ENCODE results near the gene RNASE7. TPM values are rescaled to one million over a fixed set of nuclear protein-coding genes. Genes with fewer than 3 reads are reported as not detected.
A peak's percentile ranks its signal among the peaks of the same experiment; 100 is the strongest.

Gene RNASE7
- total RNA-seq, 2 experiments from 2014 or later, result not detected

DNA sequence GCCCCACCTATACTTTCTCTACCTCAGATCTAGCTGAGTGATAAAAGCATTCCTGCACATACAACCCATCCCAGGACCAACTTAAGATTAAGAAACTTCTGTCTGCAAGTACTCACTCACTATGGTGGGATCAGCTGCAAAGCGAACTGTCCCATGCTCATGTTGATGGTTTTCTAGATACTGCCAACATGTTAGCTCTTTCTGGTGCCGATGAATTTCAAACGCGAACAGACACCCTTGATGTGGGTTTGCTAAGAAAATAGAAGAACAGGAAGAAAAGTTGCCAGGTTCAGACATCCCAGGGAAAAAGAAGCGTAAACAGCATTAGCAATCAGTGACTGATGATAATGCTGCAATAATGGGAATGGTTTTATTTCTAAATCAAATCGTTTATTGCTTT is 44.6 kb upstream of the RNASE7 start:
- Mint-ChIP-seq H3K36me3 (ENCODE audit: low read depth) (peaks cover 59% of the 10 kb centered on the region), H3K27me3 (no peaks in the 10 kb centered on the region), H3K27ac (peak overlapping the region; percentile 8), H3K4me1 (ENCODE audit: low read depth) (peaks cover 34% of the 10 kb centered on the region), H3K9me3 (no peaks in the 10 kb centered on the region), H3K4me3 (no peak overlapping the region)
- DNase-seq (no peak), ATAC-seq (ENCODE audit: poor library complexity) (no peak)
- H3K4me3 ChIP-seq (ENCODE audit: low read length), result no peak overlapping the region
- peaks cover 48% of the 10 kb centered on the region for H3K36me3 ChIP-seq (ENCODE audit: insufficient read depth, low read length)
- H3K27me3 ChIP-seq (ENCODE audit: control insufficient read depth in 1 of 2, insufficient read depth in 2 of 2, low read length in 2 of 2), result no peaks in the 10 kb centered on the region
- POLR2A ChIA-PET, result interaction anchor here (0.6 to 0.9 kb wide), 3 partner anchors 13 to 73 kb away, joined by 3 to 4 read pairs (median 3); no protein-coding TSS in a partner anchor
- intact Hi-C loops (cut with DNase I, micrococcal nuclease), result no loop called here
- no peaks in the 10 kb centered on the region for H3K9me3 ChIP-seq (ENCODE audit: control insufficient read depth in 1 of 2, insufficient read depth in 1 of 2, low read length in 2 of 2)
- CTCF ChIA-PET, result interaction anchor here (0.9 to 2.7 kb wide), 3 partner anchors 8 to 27 kb away, joined by 3 to 12 read pairs (median 4); no protein-coding TSS in a partner anchor
- no peak overlapping the region for H3K27ac ChIP-seq (ENCODE audit: low read depth in 1 of 2, low read length in 2 of 2)
- TF ChIP-seq, protein P1, sequence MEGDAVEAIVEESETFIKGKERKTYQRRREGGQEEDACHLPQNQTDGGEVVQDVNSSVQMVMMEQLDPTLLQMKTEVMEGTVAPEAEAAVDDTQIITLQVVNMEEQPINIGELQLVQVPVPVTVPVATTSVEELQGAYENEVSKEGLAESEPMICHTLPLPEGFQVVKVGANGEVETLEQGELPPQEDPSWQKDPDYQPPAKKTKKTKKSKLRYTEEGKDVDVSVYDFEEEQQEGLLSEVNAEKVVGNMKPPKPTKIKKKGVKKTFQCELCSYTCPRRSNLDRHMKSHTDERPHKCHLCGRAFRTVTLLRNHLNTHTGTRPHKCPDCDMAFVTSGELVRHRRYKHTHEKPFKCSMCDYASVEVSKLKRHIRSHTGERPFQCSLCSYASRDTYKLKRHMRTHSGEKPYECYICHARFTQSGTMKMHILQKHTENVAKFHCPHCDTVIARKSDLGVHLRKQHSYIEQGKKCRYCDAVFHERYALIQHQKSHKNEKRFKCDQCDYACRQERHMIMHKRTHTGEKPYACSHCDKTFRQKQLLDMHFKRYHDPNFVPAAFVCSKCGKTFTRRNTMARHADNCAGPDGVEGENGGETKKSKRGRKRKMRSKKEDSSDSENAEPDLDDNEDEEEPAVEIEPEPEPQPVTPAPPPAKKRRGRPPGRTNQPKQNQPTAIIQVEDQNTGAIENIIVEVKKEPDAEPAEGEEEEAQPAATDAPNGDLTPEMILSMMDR (IDR thresholded peaks at IDR 0.05), result no peak
- no peaks in the 10 kb centered on the region for H3K4me1 ChIP-seq (ENCODE audit: insufficient read depth, low read length)

DNA sequence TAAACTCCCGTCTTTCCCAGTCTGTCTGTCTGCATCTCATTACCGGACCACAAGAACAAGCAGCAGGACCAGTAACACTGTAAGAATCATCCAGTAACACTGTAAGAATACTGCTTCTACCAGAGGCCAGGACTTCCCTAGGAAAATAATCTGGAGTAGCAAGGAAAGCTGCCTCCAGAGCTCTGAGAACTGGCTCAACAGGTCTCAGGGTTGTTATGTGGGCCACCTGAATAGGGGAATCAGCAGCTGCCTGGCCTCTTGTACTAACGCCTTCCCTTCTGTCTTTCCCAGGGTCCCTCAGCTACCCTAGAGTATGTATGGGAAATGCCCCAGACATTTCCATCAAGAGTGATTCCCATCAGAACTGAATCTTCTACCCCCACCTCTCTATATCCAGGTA is 44.0 kb upstream of the RNASE7 start:
- no peaks in the 10 kb centered on the region for H3K9me3 ChIP-seq (ENCODE audit: control insufficient read depth in 1 of 2, insufficient read depth in 1 of 2, low read length in 2 of 2)
- H3K36me3 Mint-ChIP-seq (ENCODE audit: low read depth), result peaks cover 54% of the 10 kb centered on the region
- intact Hi-C loops (cut with DNase I, micrococcal nuclease), result no loop called here
- no peaks in the 10 kb centered on the region for H3K4me1 ChIP-seq (ENCODE audit: insufficient read depth, low read length)
- TF ChIP-seq, protein P1 (IDR thresholded peaks at IDR 0.05), result no peak
- POLR2A ChIA-PET, result no interaction called here
- DNase-seq, result no peak
- no peak for ATAC-seq (ENCODE audit: poor library complexity)
- peaks cover 43% of the 10 kb centered on the region for H3K36me3 ChIP-seq (ENCODE audit: insufficient read depth, low read length)
- H3K27ac Mint-ChIP-seq, result peak overlapping the region; percentile 40
- H3K4me1 Mint-ChIP-seq (ENCODE audit: low read depth), result peaks cover 34% of the 10 kb centered on the region
- H3K27me3 ChIP-seq (ENCODE audit: control insufficient read depth in 1 of 2, insufficient read depth in 2 of 2, low read length in 2 of 2), result no peaks in the 10 kb centered on the region
- no peaks in the 10 kb centered on the region for H3K27me3 Mint-ChIP-seq
- CTCF ChIA-PET, result interaction anchor here (2.7 kb wide), 1 partner anchor 17 kb away, joined by 12 read pairs; no protein-coding TSS in a partner anchor
- H3K9me3 Mint-ChIP-seq, result no peaks in the 10 kb centered on the region
- H3K27ac ChIP-seq (ENCODE audit: low read depth in 1 of 2, low read length in 2 of 2), result no peak overlapping the region
- no peak overlapping the region for H3K4me3 ChIP-seq (ENCODE audit: low read length)
- H3K4me3 Mint-ChIP-seq, result no peak overlapping the region

DNA sequence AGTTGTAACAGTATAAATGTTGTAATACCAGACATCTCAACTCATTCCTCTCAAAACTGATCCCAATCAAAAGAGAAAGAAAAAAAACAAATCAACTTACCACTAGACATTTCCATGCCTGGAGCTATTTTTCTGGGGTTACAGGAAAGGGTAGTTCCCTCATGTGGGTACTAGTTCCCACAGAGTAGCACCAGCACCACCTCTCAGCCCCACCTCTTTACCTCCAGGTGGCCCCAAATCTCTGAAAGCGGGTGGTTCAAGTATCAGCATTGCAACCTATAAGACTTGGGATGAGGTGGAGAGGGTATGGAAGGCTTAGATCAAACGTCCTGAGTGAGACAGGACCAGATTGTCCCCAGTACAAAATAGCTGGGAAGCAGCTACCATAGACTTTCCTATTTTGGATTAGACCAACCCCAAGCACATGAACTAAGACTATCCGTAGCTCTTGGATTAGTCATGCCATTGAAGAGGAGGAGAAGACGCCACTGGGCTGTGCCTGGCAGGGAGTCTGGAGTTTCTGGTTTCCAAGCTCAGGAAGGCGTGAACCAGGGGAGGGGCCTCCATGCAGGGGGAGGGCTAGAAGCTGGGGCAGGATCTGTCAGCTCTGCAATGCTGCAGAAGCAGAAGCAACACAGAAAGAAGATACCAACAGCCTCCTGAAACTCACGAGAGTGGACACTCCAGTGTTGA is 43.3 kb upstream of the RNASE7 start, which contains the start of gene SLC39A2:
SLC39A2 (plus strand) TSS at position 620 of the 693 bp plus-strand sequence. CDS start 154 bp downstream, outside the sequence.
- Histone ChIP-seq H3K4me1 (ENCODE audit: insufficient read depth, low read length) (no peaks in the 10 kb centered on the region), H3K4me3 (ENCODE audit: low read length) (no peak within 1 kb of the TSS), H3K27me3 (ENCODE audit: control insufficient read depth in 1 of 2, insufficient read depth in 2 of 2, low read length in 2 of 2) (no peaks in the 10 kb centered on the region), H3K9me3 (ENCODE audit: control insufficient read depth in 1 of 2, insufficient read depth in 1 of 2, low read length in 2 of 2) (no peaks in the 10 kb centered on the region), H3K27ac (ENCODE audit: low read depth in 1 of 2, low read length in 2 of 2) (no peak within 1 kb of the TSS), H3K36me3 (ENCODE audit: insufficient read depth, low read length) (peaks cover 36% of the 10 kb centered on the region)
- ChIA-PET POLR2A (no interaction called here), CTCF (interaction anchor here (2.7 kb wide), 1 partner anchor 16 kb away, joined by 12 read pairs; no protein-coding TSS in a partner anchor)
- ATAC-seq (ENCODE audit: poor library complexity) (no peak), DNase-seq (no peak)
- H3K27ac Mint-ChIP-seq, result peak within 1 kb of the TSS; percentile 40
- peaks cover 34% of the 10 kb centered on the region for H3K4me1 Mint-ChIP-seq (ENCODE audit: low read depth)
- no peaks in the 10 kb centered on the region for H3K9me3 Mint-ChIP-seq
- H3K36me3 Mint-ChIP-seq (ENCODE audit: low read depth), result peaks cover 47% of the 10 kb centered on the region
- TF ChIP-seq, protein P1 (IDR thresholded peaks at IDR 0.05), result no peak
- H3K27me3 Mint-ChIP-seq, result no peaks in the 10 kb centered on the region
- no peak within 1 kb of the TSS for H3K4me3 Mint-ChIP-seq
- intact Hi-C loops (cut with DNase I, micrococcal nuclease), result no loop called here
